HG03025 (cell line): Measurements from ENCODE around the gene GABRD.

Source experiments
- ATAC-seq: cut with Tn5 transposase; IDR thresholded peaks from one replicate; pipeline ENCODE4 v1.9.1; 2021; ENCODE audit warnings: mild to moderate bottlenecking, moderate library complexity; ENCODE audit not compliant: unreplicated experiment, low FRiP score

GABRD gene

GRCh38 chr1:2014741-2015735 is 4.1 kb upstream of the GABRD start:
- no peak for ATAC-seq

GRCh38 chr1:2016123-2016522 is 3.0 kb upstream of the GABRD start:
- ATAC-seq, result no peak

GRCh38 chr1:2018217-2019171 is 651 bp upstream of the GABRD start:
- no peak for ATAC-seq

- no peak for ATAC-seq
Observed at GRCh38 chr1:2019571-2020309, 595 bp downstream of the GABRD start.

GRCh38 chr1:2020310-2020655 is 1.1 kb downstream of the GABRD start:
- no peak for ATAC-seq

GRCh38 chr1:2021550-2021949 is 2.4 kb downstream of the GABRD start:
- ATAC-seq, result no peak

- no peak for ATAC-seq
Observed at GRCh38 chr1:2022063-2022770, 3.1 kb downstream of the GABRD start.

GRCh38 chr1:2023187-2023586 is 4.0 kb downstream of the GABRD start:
- no peak for ATAC-seq

GRCh38 chr1:2024451-2024850 is 5.3 kb downstream of the GABRD start:
- no peak for ATAC-seq

- ATAC-seq, result no peak
Observed at GRCh38 chr1:2024887-2025286, 5.7 kb downstream of the GABRD start.

- no peak for ATAC-seq
Observed at GRCh38 chr1:2025491-2025981, 6.4 kb downstream of the GABRD start.

- no peak for ATAC-seq
Observed at GRCh38 chr1:2027961-2028583, 8.9 kb downstream of the GABRD start.

- no peak for ATAC-seq
Observed at GRCh38 chr1:2028870-2029560, 9.9 kb downstream of the GABRD start.

- no peak for ATAC-seq
Observed at GRCh38 chr1:2029561-2029960, 10.4 kb downstream of the GABRD start.

GRCh38 chr1:2030076-2030871 is 11.1 kb downstream of the GABRD start:
- ATAC-seq, result no peak

- no peak for ATAC-seq
Observed at GRCh38 chr1:2031546-2032540, 12.7 kb downstream of the GABRD start.

- ATAC-seq, result no peak
Observed at GRCh38 chr1:2032737-2033136, 13.6 kb downstream of the GABRD start.
